ENCODE measurements around the gene WDR87.
A peak's percentile ranks its signal among the peaks of the same experiment; 100 is the strongest.
"Not testable (repeated sequence)": the region's sequence is repeated elsewhere in the genome, so short reads cannot be mapped to it uniquely, and the experiment has no call there.

The WDR87 gene

GRCh38 chr19:37930416-37930815 is 24.0 kb upstream of the WDR87 start:
- no peak for DNase-seq (ENCODE audit: low spot score)

GRCh38 chr19:37929355-37929923 is 23.0 kb upstream of the WDR87 start:
- no peak for DNase-seq (ENCODE audit: low spot score)

- no peak for DNase-seq (ENCODE audit: low spot score)
These were observed 22.3 kb upstream of the WDR87 start for GRCh38 chr19:37928527-37929286.

GRCh38 chr19:37926711-37927110 is 20.3 kb upstream of the WDR87 start:
- DNase-seq (ENCODE audit: low spot score) = no peak

- DNase-seq (ENCODE audit: low spot score) = no peak
These were observed 19.9 kb upstream of the WDR87 start for GRCh38 chr19:37926255-37926654.

- no peak for DNase-seq (ENCODE audit: low spot score)
These were observed 18.8 kb upstream of the WDR87 start for GRCh38 chr19:37925212-37925611.

- not testable (repeated sequence) for DNase-seq (ENCODE audit: low spot score)
These were observed 18.2 kb upstream of the WDR87 start for GRCh38 chr19:37924573-37924972.

GRCh38 chr19:37920591-37921450 is 14.4 kb upstream of the WDR87 start:
- no peak for DNase-seq (ENCODE audit: low spot score)

- no peak for DNase-seq (ENCODE audit: low spot score)
These were observed 8.5 kb upstream of the WDR87 start for GRCh38 chr19:37914908-37915307.

GRCh38 chr19:37909661-37910199 is 3.3 kb upstream of the WDR87 start:
- no peak for DNase-seq (ENCODE audit: low spot score)

- no peak for DNase-seq (ENCODE audit: low spot score)
These were observed 1.5 kb upstream of the WDR87 start for GRCh38 chr19:37907735-37908455.

GRCh38 chr19:37906869-37907734 is 708 bp upstream of the WDR87 start, which contains the start of gene SIPA1L3:
TSS of gene SIPA1L3 (plus strand) at chr19:37907208. CDS start at chr19:38081566, 174,358 bp downstream.
- DNase-seq (ENCODE audit: low spot score) = peak; percentile 98

- DNase-seq (ENCODE audit: low spot score) = no peak
These were observed 3.3 kb downstream of the WDR87 start for GRCh38 chr19:37903096-37903495.

- peak; percentile 86 for DNase-seq (ENCODE audit: low spot score)
These were observed 3.7 kb downstream of the WDR87 start for GRCh38 chr19:37902668-37903067.

- no peak for DNase-seq (ENCODE audit: low spot score)
These were observed 6.4 kb downstream of the WDR87 start for GRCh38 chr19:37899966-37900365.

GRCh38 chr19:37899453-37899852 is 6.9 kb downstream of the WDR87 start:
- DNase-seq (ENCODE audit: low spot score) = no peak

GRCh38 chr19:37896180-37896579 is 10.2 kb downstream of the WDR87 start:
- DNase-seq (ENCODE audit: low spot score) = no peak

- no peak for DNase-seq (ENCODE audit: low spot score)
These were observed 12.4 kb downstream of the WDR87 start for GRCh38 chr19:37893845-37894575.

- no peak for DNase-seq (ENCODE audit: low spot score)
These were observed 19.8 kb downstream of the WDR87 start for GRCh38 chr19:37886571-37886970.

GRCh38 chr19:37885392-37885791 is 21.0 kb downstream of the WDR87 start:
- DNase-seq (ENCODE audit: low spot score) = no peak
